ENCODE measurements around the gene VAT1L.

VAT1L gene

DNA sequence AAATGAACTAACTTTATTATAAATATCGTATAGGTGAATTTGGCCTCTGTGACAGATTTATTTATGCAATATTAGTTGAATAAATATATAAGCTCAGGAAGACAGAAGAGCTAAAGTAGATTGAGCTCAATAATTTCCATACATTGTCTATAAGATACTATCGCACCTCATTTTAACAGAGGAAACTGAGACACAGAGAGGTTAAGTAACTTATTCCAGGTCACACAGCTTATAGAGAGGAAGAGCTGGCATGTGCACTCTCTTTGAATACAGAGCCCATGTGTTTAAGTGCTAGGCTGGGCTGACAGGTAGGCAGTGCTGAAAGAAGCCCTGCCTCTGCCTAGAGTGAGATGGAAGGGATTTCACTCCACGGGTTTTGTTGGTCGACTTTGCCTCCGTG, 48.4 kb downstream of the VAT1L start:
- DNase-seq, result no peak

DNA sequence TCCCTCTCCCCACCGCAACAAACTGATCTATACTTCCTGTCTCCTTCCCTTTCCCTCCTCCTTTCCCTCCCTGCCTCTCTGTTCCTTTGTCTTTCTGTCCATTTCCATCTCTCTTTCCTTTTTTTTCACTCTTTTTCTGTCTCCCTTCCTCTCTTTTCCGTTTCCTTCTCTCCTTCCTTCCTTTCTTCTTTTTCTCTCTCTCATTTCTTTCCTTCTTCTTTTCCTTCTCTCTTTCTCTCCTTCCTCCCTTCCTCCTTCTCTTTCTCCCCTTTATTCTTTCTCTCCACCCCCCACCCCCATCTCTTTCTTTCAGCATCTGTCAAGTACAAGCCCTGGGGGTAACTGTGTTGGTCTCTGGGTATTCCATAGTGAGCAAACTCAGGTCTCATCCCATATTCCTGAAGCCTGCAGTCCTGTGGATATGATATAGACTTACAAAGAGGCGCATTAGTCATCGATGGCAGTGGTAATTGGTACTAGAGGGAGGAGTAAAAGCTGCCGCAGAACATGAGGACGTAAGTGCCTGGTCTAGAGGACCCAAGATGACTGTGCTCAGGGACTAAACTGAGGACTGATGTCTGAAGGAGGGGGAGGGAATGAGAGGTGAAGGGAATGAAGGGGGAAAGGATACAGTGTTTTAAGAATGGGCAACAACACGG, 50.4 kb downstream of the VAT1L start:
- DNase-seq, result no peak

- DNase-seq, result no peak
Measured at GRCh38 chr16:77840093-77840492, 51.7 kb downstream of the VAT1L start.

GRCh38 chr16:77840673-77841501, 52.5 kb downstream of the VAT1L start:
- no peak for DNase-seq

GRCh38 chr16:77841502-77841763, 53.1 kb downstream of the VAT1L start:
- DNase-seq, result no peak

- no peak for DNase-seq
Measured at GRCh38 chr16:77842468-77842867, 54.1 kb downstream of the VAT1L start.

- DNase-seq, result no peak
Measured at GRCh38 chr16:77843405-77843804, 55.0 kb downstream of the VAT1L start.

DNA sequence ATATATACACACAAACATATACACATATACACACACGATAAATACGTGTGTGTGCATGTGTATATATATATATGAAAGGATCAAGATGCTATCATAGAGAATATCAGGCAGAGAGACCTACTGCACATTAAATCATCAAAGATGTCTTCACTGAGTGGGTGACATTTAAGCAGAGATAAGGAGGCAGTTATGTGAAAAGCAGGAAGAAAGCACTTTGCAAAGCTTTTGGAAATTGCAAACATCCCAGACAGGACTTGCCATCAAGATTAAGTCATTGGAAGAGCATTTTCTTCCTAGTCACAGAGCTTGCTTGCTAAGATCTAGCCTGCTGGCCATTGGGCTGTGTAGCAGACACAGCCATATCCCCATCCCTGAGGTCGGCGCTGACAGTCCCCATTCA, 56.4 kb downstream of the VAT1L start:
- no peak for DNase-seq

DNA sequence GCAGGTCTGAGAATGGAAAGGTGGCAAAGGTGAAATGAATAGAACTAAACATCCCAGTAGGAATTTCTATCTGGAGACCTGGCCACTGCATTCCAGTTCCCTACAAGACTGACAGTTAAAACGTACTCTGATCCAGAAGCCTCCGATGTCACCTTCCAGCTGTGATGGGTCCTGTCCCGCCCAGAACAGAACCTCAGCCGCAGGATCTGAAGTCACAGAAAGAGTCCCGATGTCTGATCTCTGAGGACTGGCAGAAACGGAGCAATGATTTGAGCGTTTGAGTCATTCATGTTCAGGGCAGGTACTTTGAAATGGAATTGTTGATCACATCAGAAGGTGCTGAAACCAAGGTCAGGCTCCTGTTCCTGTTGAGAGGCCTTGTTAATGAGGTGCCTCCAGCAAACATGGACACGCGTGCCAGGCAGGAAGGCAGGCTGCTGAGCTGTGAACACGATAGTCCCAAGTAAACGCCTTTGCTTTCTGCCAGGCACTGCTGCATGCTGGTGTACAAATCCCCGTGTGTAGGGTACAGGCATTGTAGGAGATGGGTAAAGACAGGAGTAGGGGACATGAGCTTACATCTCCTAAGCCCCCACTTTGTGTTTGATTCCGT, 61.4 kb downstream of the VAT1L start:
- no peak for DNase-seq

GRCh38 chr16:77850636-77851333, 62.4 kb downstream of the VAT1L start:
- no peak for DNase-seq

GRCh38 chr16:77853161-77853560, 64.8 kb downstream of the VAT1L start:
- DNase-seq, result no peak

DNA sequence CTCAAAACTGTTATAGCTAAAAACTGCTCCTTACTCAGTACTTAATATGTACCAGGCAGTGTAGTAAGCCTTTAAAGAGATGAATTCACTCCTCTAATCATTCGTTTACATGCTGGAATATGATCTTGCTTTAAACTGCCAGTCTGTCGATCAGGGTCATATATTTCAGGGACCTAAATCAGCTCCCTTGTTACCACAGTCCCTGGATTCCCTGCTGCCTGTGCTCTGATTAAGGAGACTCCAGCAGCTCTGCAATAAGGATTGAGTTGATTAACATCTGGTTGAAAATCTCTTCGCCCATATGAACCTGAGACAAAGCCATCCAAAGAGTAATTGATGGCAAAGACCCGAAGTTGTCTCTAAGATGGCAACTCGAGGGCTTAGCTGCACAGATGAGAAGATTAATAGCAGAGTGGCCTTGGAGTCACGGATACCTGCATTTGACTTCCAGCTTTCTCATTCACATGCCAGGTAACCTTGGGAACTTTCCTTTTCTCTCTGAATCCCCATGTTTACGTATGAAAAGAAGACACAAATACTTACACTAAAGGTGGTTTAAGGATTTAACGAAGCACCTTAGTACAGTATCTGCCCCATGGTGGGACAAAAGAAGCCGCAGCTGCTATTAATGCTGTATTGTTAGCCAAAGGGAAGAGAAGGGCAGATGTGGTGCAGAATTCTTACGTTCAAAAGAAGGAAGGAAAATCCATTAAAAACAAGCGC, 68.2 kb downstream of the VAT1L start:
- no peak for DNase-seq

GRCh38 chr16:77858060-77858459, 69.7 kb downstream of the VAT1L start:
- no peak for DNase-seq

DNA sequence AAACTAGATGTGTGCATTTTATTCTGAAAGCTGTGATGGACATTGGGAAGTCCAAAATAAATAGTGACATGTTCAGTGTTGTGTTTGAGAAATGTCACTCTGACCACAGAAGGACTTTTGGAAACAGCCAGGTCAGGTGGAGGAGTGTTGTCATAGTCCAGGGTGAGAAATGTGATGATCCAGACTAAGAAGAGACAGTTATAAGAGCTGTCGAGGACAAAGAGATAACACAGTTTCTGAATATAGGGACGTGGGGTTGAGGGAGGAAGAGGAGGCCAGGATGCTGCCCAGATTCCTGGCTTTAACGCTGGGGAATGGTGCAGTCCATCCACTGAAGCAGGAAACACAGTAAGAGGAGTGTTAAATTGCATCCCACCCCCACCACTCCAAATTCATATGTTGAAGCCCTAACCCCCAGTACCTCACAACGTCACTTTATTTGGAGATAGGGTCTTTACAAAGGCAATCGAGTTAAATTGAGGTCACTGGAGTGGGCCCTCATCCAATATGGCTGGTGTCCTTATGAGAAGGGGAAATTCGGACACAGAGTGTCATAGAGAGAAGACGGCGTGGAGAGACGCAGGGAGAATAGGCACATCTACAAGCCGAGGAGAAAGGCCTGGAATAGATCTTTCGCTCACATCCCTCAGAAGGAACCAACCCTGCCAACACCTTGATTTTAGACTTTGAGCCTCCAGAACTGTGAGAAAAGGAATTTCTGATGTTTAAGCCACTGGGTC, 71.3 kb downstream of the VAT1L start:
- DNase-seq, result no peak

DNA sequence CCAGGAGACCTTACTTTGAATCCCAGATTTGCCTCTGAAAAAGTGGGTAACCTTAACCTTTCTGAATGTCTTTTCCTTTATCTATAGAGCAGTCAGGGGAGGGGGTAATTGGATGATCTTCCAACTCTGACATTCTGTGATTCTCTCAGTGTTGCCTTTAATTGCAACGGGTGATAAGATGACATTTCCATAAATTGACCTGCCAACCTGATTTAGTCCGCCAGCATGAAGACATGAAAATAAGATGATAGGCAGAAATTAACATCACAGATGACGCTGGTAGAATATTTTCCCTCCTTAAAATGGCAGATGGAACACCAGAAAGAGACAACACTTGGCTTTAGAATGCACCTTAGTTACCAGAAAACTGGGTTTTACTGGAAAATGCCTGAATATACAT, 72.6 kb downstream of the VAT1L start:
- DNase-seq, result no peak

DNA sequence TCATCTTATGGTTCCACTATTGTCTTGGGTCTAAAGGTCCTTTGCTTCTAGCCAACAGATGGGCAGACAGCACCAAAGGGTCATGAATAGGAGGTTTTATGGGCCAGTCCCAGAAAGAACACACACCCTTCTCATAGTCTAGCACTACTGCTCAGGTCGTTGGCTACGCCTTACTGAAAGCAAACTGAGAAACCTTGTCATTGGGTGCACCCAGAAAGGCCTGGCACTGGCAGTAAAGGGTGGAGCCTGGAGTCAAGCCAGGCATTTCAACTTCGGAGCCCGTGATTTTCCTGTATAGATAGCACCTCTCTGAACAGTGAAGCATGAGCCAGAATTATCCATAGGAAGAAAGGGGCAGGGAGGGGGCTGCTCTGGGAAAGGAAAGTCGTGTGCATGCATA, 74.9 kb downstream of the VAT1L start:
- no peak for DNase-seq

GRCh38 chr16:77866752-77867151, 78.4 kb downstream of the VAT1L start:
- DNase-seq, result no peak

DNA sequence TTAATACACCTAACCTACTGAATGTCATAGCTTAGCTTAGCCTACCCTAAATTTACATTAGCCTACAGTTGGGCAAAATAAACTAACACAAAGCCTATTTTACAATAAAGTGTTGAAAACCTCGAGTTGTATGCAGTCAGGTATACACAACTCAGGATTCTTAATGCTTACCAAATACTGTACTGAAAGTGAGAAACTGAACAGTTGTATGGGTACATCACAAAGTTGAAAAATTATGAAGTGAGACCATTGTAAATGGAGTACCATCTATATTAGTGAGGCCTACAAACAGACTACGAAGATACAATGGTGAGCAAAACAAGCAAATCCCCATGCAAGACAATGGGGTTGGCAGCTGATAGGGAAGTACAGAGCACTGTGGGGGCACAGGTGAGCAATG, 79.7 kb downstream of the VAT1L start:
- DNase-seq, result no peak

- DNase-seq, result no peak
Measured at GRCh38 chr16:77868478-77868877, 80.1 kb downstream of the VAT1L start.

- DNase-seq, result no peak
Measured at GRCh38 chr16:77869997-77870813, 81.8 kb downstream of the VAT1L start.

GRCh38 chr16:77871932-77872331, 83.6 kb downstream of the VAT1L start:
- DNase-seq, result no peak

DNA sequence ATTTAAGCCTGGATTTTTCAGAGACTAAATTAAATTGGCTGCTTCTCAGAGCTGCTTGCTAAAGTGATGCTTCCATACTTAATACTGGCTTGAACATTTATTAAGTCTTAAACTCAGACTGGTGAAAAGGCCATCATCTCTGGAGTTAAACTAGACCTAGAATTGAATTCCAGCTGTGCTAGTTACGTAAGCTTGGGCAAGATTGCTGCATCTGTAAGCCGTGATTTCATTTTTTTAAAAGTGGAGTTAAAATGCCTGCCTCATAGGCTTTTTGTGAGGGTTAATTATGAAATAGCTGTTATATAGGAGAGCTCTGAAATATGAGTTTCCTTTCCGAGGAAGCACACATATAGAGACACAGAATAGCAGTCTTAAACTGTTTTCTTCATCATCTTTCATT, 84.7 kb downstream of the VAT1L start:
- no peak for DNase-seq
